Measurements from ENCODE around the gene PRDM15.

PRDM15 gene

DNA sequence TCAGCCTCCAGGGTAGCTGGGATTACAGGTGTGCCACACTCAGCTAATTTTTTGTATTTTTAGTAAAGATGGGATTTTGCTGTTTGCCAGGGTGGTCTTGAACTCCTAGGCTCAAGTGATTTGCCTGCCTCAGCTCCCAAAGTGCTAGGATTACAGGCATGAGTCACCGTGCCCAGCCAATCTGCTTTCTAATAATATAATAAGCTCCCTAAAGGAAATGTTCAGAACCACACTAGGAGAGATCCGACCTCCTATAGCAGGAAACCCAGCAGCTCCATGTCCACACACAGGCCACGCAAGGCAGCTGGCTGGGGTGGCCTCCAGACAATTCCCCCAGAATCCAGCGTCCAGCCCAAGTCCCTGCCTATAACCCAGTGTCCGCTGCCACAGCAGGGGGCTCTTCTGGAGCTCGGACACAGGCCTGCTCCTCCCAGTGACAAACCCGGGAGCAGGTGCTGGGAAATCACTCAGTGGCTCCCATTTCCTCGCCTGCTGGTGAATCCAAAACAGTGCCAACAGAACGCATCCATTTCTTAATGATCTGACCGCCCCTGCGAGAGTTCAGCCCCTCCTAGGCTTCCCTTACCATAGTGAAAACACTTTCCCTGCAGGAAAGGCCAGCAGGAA lies 119.8 kb downstream of the PRDM15 start:
- DNase-seq = no peak

DNA sequence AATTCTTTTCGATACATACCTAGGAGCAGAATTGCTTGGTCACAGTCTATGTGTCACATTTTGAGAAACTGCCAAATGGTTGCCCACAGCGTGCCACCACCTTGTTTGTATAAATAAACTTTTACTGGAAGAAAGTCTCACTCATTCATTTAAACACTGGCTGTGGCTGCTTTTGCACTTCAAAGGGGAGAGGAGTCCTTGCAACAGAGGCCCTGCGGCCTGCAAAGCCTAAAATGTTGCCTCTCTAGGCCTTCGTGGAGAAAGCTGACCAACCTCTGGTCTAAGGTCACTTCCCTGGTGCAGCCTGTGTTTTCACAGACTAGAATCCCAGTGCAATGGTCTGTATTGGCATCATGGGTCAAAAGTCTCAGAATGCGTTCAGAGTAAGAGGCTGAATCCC lies 120.6 kb downstream of the PRDM15 start:
- DNase-seq = no peak

DNA sequence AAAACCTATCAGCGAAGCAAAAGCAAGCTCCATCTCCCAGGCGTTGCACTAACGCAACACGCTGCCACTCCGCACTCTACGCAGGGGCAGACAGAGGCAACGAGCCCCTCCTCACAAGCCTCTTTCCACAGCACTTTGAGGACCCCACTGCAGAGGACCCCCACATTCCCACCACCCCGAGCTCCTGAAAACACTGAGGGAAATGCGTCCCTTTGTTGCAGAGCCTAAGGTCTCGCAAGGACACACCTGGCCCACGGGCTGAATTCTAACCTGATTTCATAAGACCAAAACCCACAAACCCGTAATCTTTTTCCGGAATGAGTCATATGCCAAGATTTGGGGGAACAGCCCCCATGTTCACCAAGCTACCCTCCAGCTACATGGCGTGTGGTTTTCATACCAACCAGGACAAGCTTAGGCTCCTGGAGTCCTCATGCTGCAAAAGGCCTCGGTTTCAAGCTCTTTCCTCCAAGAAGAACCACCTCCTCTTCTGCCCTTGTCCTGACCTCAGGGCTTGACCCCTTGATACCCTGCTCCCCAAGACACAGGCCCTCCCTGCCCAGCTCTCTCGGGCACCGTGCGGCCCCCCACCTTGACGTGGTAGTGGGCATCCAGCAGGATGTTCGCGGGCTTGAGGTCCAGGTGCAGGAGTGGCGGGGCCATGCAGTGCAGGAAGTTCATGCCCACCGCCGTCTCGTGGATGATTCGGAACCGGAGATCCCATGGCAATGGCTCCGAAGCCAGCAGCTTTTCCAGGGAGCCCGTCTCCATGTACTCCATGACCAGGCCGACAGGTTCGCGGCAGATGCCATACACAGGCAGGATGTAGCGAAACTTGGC lies 123.0 kb downstream of the PRDM15 start:
- no peak for DNase-seq

DNA sequence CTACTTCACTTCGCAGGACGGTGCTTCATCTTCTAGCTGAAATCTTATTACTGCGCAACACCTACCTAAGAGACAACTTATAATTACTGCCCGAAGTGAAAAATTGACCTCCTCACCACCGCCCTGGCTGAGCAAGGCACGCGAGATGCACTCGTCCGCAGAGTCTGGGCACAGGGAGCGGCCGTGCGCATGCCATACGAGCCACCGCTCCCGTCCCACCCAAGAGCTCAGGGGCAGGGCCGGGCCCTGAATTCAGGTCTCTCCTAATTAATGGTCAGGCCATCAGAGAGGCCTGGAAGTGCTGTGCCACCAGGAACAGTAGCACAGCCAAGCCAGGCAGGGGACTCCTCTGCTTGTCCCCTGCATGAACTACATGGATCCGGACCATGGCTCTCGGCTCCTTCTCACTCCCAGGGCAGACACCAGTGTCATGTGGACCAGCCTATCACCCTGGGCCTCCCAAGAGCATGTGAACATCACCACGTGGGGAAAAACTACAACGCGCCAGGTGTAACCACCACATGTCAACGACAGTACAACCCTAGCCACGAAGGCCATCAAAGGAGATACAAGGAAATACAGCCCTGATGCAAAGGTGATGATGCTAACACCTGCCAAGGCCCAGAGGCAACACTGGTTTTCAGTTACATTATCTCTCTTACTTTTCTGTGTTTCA lies 123.7 kb downstream of the PRDM15 start:
- no peak for DNase-seq

DNA sequence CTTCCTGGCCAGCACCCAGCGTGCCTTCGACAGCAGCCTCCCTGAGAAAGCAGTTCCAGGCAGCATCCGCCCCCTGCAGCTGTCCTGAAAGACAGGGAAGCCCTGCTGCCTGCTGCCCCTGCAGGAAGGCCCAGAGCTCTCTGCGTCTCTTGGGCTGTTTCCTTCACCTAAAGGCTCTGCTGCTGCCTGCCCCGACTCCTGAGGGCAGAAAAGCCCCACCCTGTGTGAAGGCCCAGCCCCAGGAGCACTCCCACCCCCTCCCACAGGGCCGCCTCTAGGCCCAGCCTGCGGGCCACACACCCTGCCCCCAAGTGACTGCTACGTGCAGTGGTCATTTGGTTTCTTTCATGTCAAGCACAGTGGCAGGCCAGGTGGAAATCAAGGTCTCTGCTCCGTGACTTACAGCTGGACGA lies 124.7 kb downstream of the PRDM15 start:
- DNase-seq = no peak

DNA sequence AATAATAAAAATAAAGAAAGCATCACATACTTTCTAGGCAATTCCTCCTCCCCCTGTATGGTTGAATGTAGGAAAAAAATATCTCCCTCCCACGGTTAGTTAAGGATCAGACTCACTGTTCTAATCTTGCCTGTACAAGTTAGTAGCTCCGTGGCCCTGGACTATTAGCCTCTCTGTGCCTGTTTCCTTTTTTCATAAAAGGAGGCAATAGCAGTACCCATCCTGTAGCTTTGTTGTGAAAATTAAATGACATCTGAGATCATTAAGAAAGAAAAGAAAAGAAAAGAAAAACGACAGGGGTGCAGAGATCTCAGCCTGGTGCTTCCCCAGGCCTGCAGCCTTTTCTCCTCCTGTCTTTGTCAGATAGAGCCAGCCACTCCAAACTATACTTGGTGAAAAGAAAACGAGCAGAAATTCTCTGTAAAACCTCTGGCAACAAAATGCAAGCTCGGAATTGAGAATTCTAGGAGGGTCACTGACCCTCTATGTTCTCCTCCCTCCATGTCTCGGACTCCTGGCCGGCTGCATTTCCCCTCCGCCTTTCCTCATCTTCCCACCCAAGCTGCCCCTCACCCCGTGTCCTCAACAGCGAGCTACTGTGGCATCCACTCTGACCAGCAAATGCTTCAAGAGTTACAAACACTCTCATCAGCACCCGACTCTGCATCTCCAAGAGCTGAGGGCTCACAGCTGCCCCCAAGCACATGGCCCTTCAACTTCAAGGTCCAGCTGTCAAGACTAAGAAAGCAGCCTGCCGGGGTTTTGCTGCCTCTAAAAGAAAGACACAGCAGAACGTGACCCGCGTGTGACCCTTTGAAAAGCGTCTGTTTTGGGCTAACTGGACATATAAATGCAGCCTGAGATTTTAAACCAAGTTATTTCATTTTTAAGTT lies 125.9 kb downstream of the PRDM15 start:
- no peak for DNase-seq

DNA sequence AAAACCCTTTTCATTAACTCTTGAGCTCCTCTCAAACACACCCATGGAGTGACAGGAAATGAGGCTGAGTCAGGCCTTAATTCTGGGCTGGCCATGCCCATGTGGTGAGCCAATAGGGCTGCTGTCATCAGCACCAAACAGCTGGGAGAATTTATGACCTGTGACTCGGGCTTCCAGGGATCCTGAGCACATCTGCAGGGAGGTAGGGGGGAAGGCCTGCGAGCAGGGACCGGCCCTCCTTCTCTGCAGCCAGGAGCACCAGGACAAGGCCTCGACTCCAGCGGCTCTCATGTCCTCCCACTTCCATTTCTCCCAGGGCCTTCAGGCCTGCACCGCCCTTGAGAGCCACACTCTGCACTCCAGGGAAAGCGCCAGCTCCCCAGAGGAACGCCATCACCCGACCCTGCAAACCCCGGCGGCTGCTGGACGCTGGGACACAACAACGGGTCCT lies 126.9 kb downstream of the PRDM15 start:
- DNase-seq = no peak

DNA sequence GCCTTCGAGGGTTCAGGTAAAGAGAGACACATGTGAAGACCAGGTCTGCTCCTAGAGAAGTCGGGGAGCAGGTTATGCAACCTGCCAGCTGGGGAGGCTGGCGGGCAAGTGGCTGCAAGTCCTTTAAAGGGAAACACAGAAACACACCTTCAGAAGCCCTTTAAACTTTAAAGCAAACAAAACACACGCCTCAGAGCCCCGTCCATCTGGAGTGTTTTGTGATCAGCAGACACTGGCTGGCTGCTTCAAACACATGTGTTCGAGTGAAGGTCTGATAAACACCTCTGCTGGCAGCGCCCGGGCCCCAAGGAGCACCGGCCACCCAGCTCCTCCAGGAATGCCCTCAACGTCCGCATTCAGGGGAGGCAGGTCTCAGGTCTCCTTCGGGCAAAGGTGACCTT lies 127.5 kb downstream of the PRDM15 start:
- DNase-seq = no peak

DNA sequence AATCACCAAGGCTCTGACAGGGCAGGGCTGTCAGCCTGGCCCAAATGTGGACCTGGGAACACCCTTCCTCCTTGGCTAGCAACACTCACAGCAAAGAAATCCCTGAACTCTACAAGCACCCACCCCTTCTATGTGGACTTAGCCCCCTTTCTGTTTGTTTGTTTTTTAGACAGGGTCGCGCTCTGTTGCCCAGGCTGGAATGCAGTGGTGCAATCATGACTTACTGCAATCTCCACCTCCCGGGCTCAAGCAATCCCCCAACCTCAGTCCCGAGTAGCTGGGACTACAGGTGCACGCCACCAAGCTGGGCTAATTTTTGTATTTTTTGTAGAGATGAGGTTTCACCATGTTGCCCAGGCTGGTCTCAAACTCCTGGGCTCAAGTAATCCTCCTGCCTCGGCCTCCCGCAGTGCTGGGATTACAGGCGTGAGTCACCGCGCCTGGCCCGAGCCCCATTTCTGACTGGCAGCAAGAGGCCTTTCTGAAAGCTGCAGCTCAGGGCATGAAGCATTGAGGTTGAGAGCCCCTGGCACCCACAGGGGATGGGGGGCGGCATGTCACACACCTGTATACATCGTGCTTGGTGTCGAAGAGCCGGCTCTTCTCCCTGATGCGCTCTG lies 128.5 kb downstream of the PRDM15 start:
- DNase-seq = no peak

DNA sequence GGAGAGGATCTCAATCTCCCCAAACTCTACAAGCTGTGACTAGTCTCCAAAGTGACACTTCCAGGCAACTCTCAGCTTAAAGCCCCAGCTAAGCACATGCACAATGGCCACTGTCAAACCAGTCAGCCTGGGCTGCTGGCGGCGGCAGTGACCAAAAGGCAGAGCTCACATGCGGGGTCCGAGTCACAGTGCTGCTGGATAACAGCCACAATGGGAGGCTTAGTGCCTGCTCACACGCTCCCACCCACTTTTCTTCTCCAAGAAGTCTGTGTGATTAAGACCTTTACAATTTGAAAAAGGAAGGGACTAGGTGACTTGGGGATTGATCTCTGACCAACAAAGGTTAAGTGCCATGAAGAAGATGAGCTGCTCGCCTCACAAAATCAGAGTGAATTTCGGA lies 129.1 kb downstream of the PRDM15 start:
- DNase-seq = no peak

DNA sequence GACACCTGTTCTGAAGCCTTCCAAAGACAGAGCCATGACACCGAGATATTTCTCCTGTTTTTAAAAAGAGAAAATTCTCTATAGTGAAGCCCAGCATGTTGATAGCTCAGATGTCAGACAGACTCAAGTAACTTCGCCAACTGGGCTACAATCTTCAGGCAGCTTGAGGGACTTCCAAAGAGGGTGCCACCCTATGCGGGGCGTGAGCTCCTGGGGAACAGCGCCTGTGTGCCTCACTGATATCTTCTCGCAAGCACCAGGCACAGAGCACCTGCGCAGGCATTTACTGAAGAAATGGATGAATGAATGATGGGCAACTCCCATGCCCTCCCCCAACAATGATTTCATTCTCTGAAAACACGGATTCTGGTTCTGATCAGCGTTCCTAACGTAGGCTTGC lies 129.9 kb downstream of the PRDM15 start:
- no peak for DNase-seq

All from NCI-H187 treated with DMSO at 0.1 percent for 48 hours (cell line).